Ectodermal cell (in vitro differentiated cells): ENCODE data around the gene DCTN2.

Source experiments
- H3K27ac ChIP-seq: 2 replicates; pipeline ENCODE4 v1.7.0; 2013; ENCODE audit warnings: mild to moderate bottlenecking, low read depth, low read length; ENCODE audit not compliant: insufficient read depth, poor library complexity, severe bottlenecking
- H3K27me3 ChIP-seq: 2 replicates; pipeline ENCODE4 v1.7.0; 2013; ENCODE audit warnings: mild to moderate bottlenecking, low read length; ENCODE audit not compliant: insufficient read depth, control insufficient read depth, poor library complexity, severe bottlenecking
- H3K36me3 ChIP-seq: one replicate; pipeline ENCODE4 v1.7.0; 2013; ENCODE audit warnings: low read length; ENCODE audit not compliant: control insufficient read depth, insufficient read depth
- H3K4me1 ChIP-seq: one replicate; pipeline ENCODE4 v1.7.0; 2013; ENCODE audit warnings: low read length; ENCODE audit not compliant: control insufficient read depth, insufficient read depth
- H3K4me3 ChIP-seq: 2 replicates; pipeline ENCODE4 v1.7.0; 2013; ENCODE audit warnings: low read depth, low read length, control low read depth; ENCODE audit not compliant: insufficient read depth
- H3K9me3 ChIP-seq: 2 replicates; pipeline ENCODE4 v1.7.0; 2013; ENCODE audit warnings: mild to moderate bottlenecking, low read length, moderate library complexity; ENCODE audit not compliant: control insufficient read depth
- WGBS, 2 experiments: methylation state at CpG; one replicate each; pipeline ENCODE4 v1.1.7; 2013; ENCODE audit warnings: missing lambda C conversion rate in 2 of 2; 5-methylcytosine and 5-hydroxymethylcytosine counted together

The DCTN2 gene

GRCh38 chr12:57528831-57529555 is 18.0 kb downstream of the DCTN2 start:
- no peak overlapping the region for H3K4me3 ChIP-seq
- no peaks in the 10 kb centered on the region for H3K27me3 ChIP-seq
- H3K27ac ChIP-seq = no peak overlapping the region
- 92 to 93% methylated on average over 7 to 9 of the region's 10 CpGs for whole genome bisulfite sequencing, 2 experiments
- peaks cover 25% of the 10 kb centered on the region for H3K4me1 ChIP-seq
- peaks cover 44% of the 10 kb centered on the region for H3K36me3 ChIP-seq
- H3K9me3 ChIP-seq = no peaks in the 10 kb centered on the region

DNA sequence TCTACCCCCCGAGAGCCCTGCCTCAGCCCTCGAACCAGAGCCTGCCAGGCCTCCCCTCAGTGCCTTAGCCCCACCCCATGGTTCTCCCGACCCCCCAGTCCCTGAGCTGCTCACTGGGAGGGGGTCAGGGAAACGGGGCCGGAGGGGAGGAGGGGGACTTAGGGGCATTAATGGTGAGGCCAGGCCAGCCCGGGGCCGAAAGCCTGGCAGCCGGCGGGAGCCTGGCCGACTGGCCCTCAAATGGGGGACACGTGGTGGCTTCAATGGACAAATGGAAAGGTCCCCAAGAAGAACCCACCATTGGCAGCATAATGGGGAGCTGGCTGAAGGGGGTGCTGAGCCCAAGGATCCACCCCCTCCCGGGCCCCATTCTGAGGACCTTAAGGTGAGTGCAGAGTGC is 18.8 kb downstream of the DCTN2 start:
- no peak overlapping the region for H3K4me3 ChIP-seq
- no peak overlapping the region for H3K27ac ChIP-seq
- peaks cover 29% of the 10 kb centered on the region for H3K4me1 ChIP-seq
- no peaks in the 10 kb centered on the region for H3K27me3 ChIP-seq
- 91 to 93% methylated on average over 12 of the region's 12 CpGs for WGBS, 2 experiments
- no peaks in the 10 kb centered on the region for H3K9me3 ChIP-seq
- H3K36me3 ChIP-seq = peaks cover 41% of the 10 kb centered on the region

DNA sequence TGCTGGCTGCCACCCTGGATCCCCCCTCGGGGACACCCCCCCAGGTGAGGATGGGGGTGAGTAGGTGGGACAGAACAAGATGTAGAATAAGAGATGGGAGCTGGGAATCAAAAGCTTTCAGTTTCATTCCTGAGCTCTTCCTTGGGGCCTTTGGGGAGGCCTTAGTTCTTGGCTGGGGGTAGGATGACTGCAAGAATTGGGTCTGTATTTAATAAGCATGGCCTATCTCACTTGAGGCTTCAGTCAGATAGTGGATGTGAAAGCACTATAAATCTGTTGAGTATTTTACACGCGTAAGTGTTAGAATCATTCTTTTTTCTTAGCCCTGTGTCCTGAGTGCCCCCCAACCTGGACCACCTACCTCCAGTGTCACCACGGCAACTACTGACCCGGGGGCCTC is 19.8 kb downstream of the DCTN2 start:
- H3K4me3 ChIP-seq = no peak overlapping the region
- no peaks in the 10 kb centered on the region for H3K9me3 ChIP-seq
- H3K27me3 ChIP-seq = no peaks in the 10 kb centered on the region
- 94 to 96% methylated on average over 5 of the region's 5 CpGs for WGBS, 2 experiments
- H3K36me3 ChIP-seq = peaks cover 31% of the 10 kb centered on the region
- H3K4me1 ChIP-seq = peaks cover 31% of the 10 kb centered on the region
- no peak overlapping the region for H3K27ac ChIP-seq

DNA sequence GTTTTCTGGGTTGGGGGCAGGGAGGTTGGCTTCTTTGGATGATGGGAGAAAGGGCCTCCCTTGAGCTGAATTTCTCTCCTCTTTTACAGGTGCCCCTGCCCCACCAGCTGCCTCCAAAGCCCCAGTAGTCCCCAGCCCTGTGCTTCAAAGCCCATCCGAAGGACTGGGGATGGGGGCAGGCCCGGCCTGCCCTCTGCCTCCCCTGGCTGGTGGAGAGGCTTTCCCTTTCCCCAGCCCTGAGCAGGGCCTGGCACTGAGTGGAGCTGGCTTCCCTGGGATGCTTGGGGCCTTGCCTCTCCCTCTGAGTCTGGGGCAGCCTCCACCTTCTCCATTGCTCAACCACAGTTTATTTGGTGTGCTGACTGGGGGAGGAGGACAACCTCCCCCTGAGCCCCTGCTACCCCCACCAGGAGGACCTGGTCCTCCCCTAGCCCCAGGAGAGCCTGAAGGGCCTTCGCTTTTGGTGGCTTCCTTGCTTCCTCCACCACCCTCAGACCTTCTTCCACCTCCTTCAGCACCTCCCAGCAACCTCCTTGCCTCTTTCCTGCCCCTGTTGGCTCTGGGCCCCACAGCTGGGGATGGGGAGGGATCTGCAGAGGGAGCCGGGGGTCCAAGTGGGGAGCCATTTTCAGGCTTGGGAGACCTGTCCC is 20.4 kb downstream of the DCTN2 start:
- no peak overlapping the region for H3K4me3 ChIP-seq
- H3K9me3 ChIP-seq = no peaks in the 10 kb centered on the region
- 84 to 88% methylated on average over 4 of the region's 4 CpGs for WGBS, 2 experiments
- peaks cover 37% of the 10 kb centered on the region for H3K4me1 ChIP-seq
- peaks cover 27% of the 10 kb centered on the region for H3K36me3 ChIP-seq
- no peak overlapping the region for H3K27ac ChIP-seq
- H3K27me3 ChIP-seq = no peaks in the 10 kb centered on the region

DNA sequence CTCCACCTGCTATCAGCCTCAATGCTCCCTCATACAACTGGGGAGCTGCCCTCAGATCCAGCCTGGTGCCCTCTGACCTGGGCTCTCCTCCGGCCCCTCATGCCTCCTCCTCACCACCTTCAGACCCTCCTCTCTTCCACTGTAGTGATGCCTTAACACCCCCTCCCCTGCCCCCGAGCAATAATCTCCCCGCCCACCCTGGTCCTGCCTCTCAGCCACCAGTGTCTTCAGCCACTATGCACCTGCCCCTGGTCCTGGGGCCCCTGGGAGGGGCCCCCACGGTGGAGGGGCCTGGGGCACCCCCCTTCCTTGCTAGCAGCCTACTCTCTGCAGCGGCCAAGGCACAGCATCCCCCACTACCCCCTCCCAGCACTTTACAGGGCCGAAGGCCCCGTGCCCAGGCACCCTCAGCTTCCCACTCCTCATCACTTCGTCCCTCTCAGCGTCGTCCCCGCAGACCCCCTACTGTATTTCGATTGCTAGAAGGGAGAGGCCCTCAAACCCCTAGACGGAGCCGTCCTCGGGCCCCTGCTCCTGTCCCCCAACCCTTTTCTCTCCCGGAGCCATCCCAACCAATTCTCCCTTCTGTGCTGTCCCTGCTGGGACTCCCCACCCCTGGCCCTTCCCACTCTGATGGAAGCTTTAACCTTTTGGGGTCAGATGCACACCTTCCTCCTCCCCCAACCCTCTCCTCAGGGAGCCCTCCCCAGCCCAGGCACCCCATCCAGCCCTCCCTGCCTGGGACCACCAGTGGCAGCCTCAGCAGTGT is 21.2 kb downstream of the DCTN2 start:
- Histone ChIP-seq H3K27me3 (no peaks in the 10 kb centered on the region), H3K4me3 (no peak overlapping the region), H3K27ac (no peak overlapping the region), H3K36me3 (peaks cover 27% of the 10 kb centered on the region), H3K9me3 (no peaks in the 10 kb centered on the region), H3K4me1 (peaks cover 38% of the 10 kb centered on the region)
- 86 to 90% methylated on average over 16 of the region's 16 CpGs for WGBS, 2 experiments

GRCh38 chr12:57524814-57525614 is 22.0 kb downstream of the DCTN2 start:
- Histone ChIP-seq H3K36me3 (peaks cover 24% of the 10 kb centered on the region), H3K4me3 (no peak overlapping the region), H3K27me3 (no peaks in the 10 kb centered on the region), H3K27ac (no peak overlapping the region), H3K4me1 (peaks cover 38% of the 10 kb centered on the region), H3K9me3 (no peaks in the 10 kb centered on the region)
- WGBS, 2 experiments = 81 to 82% methylated on average over 11 of the region's 11 CpGs

GRCh38 chr12:57523706-57524614 is 23.0 kb downstream of the DCTN2 start:
- H3K27ac ChIP-seq = no peak overlapping the region
- peaks cover 19% of the 10 kb centered on the region for H3K36me3 ChIP-seq
- H3K27me3 ChIP-seq = no peaks in the 10 kb centered on the region
- no peaks in the 10 kb centered on the region for H3K9me3 ChIP-seq
- H3K4me1 ChIP-seq = peaks cover 42% of the 10 kb centered on the region
- 84% methylated on average over 14 of the region's 14 CpGs for WGBS, 2 experiments
- peak overlapping the region; percentile 71 for H3K4me3 ChIP-seq

- peaks cover 42% of the 10 kb centered on the region for H3K4me1 ChIP-seq
- H3K9me3 ChIP-seq = no peaks in the 10 kb centered on the region
- H3K4me3 ChIP-seq = peak overlapping the region; percentile 71
- H3K27me3 ChIP-seq = no peaks in the 10 kb centered on the region
- peaks cover 12% of the 10 kb centered on the region for H3K36me3 ChIP-seq
- WGBS, 2 experiments = 1 to 2% methylated on average over 29 to 32 of the region's 38 CpGs
- H3K27ac ChIP-seq = peak overlapping the region; percentile 64
Measured at GRCh38 chr12:57522887-57523705, 23.9 kb downstream of the DCTN2 start.
